Kasumi-1 (cell line): ENCODE data around the gene RAB3GAP2.
"Not testable (repeated sequence)": the region's sequence is repeated elsewhere in the genome, so short reads cannot be mapped to it uniquely, and the experiment has no call there.

Experiments used
- DNase-seq, 2 experiments: peaks; one replicate each; lab custom pipeline; 2025; lab: John Stamatoyannopoulos, UW

The RAB3GAP2 gene

GRCh38 chr1:220195701-220196100 is 76.6 kb downstream of the RAB3GAP2 start:
- DNase-seq: no peak

- peak; percentile 32 to 80 for DNase-seq
Measured at GRCh38 chr1:220189750-220190347, 82.4 kb downstream of the RAB3GAP2 start.

- no peak for DNase-seq
Measured at GRCh38 chr1:220188538-220188937, 83.7 kb downstream of the RAB3GAP2 start.

DNA sequence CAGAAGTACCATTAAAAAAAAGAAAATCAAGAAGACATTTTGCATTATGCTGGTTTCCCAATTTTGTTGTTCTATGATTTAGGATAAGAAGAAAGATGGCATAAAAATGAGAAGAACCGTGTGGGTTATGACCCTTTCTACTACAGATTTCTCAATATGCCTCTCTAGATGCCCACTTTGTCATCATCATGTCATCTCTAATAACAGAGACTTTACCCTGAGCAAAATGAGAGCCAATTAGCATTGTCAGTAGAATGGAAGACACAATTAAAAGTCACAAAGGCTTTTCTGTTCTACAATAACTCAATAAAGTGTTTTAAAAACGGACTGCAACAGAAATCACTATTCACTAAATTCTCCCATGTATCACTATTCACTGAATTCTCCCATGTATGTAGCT is 85.5 kb downstream of the RAB3GAP2 start:
- no peak for DNase-seq

DNA sequence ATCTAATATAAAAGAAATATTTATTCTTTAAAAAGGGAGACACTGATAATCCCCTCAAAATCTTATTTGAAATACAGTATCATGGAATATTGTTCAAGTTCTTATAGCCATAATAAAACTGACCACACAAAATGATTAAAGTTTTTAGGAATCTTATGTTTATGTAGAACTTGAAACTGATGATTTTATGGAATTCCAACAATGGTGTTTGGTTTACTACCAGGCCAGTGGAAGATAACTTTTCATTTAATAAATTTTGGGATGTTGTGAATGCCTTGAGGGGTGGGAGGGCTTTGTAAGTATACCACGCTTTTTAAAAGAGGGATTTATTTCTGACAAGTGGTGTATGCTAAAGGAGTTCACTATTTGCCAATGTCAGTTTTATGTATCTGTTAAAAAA is 87.7 kb downstream of the RAB3GAP2 start:
- DNase-seq: no peak

- DNase-seq: no peak
Measured at GRCh38 chr1:220182656-220183055, 89.6 kb downstream of the RAB3GAP2 start.

- no peak for DNase-seq
Measured at GRCh38 chr1:220182111-220182510, 90.1 kb downstream of the RAB3GAP2 start.

DNA sequence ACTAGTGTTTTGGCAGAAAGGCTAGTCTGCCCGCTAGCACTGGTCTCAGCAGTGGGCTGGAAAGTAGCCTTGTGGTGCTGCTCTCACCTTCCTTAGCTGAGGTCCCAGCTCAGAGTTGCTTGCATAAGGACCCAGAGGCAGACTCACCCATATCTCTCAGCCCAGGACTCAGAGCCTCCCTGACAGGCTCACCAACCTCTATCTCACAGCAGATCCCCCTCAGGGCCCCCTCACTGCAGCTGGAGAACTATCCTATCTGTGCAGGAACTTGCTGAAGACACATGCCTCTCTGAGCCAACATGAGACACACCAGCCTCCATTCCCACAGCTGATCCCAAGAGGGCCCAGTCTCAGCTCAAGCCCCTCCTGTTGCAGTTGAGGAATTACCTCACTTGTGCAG is 95.7 kb downstream of the RAB3GAP2 start:
- no peak for DNase-seq

GRCh38 chr1:220170836-220171526 is 101.3 kb downstream of the RAB3GAP2 start:
- DNase-seq: no peak

DNA sequence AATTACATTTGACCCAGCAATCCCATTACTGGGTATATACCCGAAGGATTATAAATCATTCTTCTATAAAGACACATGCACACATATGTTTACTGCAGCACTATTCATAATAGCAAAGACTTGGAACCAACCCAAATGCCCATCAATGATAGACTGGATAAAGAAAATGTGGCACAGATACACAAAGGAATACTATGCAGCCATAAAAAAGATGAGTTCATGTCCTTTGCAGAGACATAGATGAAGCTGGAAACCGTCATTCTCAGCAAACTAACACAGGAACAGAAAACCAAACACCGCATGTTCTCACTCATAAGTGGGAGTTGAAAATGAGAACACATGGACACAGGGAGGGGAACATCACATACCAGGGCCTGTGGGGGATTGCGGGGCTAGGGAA is 102.4 kb downstream of the RAB3GAP2 start:
- not testable (repeated sequence) for DNase-seq

DNA sequence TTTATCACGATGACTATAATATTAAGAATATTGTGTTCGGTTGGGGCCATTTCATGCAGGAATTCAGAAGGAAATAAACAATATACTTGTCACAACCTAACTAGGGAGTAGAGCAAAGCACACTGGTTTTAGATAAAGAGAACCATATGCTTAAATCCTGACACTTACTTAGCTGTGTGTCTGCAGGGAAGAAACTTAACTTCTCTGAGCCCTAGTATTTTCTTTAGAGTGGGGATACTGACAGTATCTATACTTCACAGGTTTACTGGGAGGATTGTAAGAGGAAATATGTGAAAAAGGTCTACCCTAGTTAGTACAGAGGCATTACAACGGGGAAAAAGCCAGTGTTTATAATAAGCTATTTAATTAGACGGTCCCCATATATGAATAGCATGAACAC is 105.4 kb downstream of the RAB3GAP2 start:
- DNase-seq: no peak

DNA sequence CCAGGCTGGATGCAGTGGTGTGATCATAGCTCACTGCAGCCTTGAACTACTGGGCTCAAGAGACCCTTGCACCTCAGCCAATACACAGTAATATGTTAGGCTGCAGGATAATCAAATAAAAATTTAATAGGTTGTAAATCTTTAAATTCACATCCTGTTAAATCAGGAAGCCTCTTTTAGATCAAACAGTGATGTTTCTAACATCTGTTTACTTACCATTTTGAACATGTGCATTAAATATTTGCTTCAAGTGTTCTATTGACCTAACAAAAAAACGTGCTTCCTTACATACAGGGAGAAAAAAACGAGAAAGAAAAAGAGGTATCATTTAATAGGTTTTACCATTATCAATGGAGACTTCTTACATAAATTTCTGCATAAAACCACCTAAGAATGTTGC is 107.7 kb downstream of the RAB3GAP2 start:
- no peak for DNase-seq

DNA sequence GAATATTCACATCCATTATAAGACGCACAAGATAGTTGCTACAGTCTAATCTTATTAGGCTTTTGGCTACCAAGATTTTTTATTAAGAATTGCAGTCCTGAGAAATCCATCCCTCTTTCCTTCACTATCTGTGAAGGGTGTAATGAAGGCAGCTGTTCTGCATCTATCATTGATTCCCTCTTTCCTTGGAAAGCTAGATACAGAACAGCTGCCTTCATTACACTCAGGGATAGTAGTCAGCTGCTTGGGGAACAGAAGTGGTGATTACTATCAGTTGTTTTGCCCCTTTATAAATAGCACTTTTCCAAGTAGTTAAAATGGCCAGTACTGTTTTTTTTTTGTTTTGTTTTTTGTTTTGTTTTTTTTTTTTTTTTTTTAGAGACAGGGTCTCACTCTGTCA is 108.1 kb downstream of the RAB3GAP2 start:
- no peak for DNase-seq

GRCh38 chr1:220160027-220160426 is 112.2 kb downstream of the RAB3GAP2 start:
- DNase-seq: no peak

- no peak for DNase-seq
Measured at GRCh38 chr1:220159041-220159440, 113.2 kb downstream of the RAB3GAP2 start.

- not testable (repeated sequence) for DNase-seq
Measured at GRCh38 chr1:220158530-220158929, 113.7 kb downstream of the RAB3GAP2 start.

DNA sequence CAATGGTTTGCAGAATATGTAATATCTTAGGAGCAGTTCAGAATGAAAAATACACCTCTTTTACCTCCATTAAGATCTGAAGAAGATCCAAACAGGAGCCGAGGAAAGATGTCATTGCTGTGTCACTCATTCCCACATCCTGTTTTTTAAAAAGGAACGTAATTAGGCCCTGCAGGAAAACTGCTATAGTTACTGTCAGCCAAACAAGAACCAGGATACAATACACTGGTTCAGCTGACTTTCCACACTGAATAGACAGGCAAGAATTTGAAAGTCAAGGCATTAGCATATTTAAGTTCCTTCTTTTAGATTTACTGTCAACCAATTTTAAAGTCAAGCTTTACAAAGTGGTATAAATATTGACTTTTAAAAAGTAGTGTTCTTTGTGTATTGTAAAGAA is 114.5 kb downstream of the RAB3GAP2 start:
- no peak for DNase-seq

DNA sequence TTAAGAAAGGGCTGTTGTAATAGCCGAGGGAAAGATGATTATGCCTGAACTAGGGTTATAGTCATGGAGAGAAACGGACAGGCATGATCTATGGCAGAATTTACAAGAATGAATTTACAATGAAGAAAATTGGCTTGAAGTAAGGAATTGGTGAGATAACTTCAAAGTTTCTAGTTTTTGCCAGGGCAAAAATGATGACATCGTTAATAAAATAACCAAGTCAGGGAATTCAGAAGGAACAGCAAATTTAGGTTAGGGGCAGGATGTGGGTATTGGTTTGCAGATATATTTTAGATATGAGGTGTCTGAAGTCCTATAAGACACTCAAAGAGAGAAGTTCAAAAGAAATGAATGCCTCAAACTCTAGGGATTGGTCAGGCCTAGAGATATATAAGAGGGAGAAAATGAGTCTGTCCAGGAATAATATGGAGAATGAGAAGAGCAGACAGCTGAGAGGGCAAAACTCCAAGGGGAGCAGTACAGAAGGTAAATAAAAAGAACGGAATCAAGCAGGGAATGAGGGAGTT is 115.6 kb downstream of the RAB3GAP2 start:
- no peak for DNase-seq

GRCh38 chr1:220153147-220153546 is 119.1 kb downstream of the RAB3GAP2 start:
- no peak for DNase-seq

GRCh38 chr1:220151454-220151853 is 120.8 kb downstream of the RAB3GAP2 start:
- no peak for DNase-seq

- no peak for DNase-seq
Measured at GRCh38 chr1:220149742-220150141, 122.5 kb downstream of the RAB3GAP2 start.

GRCh38 chr1:220144051-220144450 is 128.2 kb downstream of the RAB3GAP2 start:
- DNase-seq: no peak

- no peak for DNase-seq
Measured at GRCh38 chr1:220139966-220140365, 132.3 kb downstream of the RAB3GAP2 start.
